ENCODE results near the gene TSFM.

DNA sequence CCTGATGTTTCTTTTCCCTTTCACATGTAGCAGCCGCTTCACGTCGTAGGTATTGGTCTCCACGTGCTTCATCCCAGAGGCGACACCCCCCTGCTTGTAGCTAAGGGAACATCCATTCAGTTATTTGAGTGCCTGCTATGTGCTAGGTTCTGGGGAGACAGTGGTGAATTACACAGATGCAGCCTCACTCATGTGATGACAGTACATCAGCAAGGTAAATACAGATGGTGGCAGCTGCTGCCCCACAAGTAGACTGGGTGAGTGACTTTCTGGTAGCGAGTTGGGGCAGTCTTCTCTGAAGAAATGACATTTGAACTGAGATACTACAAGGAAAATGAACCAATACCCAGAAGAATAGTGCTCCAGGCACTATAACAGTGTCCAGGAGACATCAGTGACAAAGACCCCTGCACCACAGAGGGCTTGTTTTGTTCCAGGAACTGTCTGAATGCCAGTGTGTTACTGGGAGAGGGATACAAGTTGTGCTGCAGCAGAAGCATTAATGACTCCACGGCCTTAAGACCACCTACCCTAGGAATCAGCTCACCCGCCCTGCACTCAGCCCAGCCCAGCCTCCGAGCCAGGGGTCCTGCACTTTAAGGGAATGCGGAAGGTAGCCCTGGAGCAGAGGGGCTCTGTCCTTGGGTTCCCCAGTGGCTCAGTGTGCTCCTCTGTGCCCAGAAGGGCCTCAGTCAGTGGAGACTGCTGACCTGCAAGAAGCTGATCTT, 28.6 kb downstream of the TSFM start:
- TF ChIP-seq POLR2AphosphoS5 (IDR thresholded peaks at IDR 0.05), result no peak
- TF ChIP-seq, protein P1, sequence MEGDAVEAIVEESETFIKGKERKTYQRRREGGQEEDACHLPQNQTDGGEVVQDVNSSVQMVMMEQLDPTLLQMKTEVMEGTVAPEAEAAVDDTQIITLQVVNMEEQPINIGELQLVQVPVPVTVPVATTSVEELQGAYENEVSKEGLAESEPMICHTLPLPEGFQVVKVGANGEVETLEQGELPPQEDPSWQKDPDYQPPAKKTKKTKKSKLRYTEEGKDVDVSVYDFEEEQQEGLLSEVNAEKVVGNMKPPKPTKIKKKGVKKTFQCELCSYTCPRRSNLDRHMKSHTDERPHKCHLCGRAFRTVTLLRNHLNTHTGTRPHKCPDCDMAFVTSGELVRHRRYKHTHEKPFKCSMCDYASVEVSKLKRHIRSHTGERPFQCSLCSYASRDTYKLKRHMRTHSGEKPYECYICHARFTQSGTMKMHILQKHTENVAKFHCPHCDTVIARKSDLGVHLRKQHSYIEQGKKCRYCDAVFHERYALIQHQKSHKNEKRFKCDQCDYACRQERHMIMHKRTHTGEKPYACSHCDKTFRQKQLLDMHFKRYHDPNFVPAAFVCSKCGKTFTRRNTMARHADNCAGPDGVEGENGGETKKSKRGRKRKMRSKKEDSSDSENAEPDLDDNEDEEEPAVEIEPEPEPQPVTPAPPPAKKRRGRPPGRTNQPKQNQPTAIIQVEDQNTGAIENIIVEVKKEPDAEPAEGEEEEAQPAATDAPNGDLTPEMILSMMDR (IDR thresholded peaks at IDR 0.05), result no peak
